ENCODE measurements around the gene METTL17. TPM values are rescaled to one million over a fixed set of nuclear protein-coding genes. Genes with fewer than 3 reads are reported as not detected.

The METTL17 gene
- total RNA-seq, 1 donor from 2014 or later: 63.5 TPM

- TF ChIP-seq, protein P1, sequence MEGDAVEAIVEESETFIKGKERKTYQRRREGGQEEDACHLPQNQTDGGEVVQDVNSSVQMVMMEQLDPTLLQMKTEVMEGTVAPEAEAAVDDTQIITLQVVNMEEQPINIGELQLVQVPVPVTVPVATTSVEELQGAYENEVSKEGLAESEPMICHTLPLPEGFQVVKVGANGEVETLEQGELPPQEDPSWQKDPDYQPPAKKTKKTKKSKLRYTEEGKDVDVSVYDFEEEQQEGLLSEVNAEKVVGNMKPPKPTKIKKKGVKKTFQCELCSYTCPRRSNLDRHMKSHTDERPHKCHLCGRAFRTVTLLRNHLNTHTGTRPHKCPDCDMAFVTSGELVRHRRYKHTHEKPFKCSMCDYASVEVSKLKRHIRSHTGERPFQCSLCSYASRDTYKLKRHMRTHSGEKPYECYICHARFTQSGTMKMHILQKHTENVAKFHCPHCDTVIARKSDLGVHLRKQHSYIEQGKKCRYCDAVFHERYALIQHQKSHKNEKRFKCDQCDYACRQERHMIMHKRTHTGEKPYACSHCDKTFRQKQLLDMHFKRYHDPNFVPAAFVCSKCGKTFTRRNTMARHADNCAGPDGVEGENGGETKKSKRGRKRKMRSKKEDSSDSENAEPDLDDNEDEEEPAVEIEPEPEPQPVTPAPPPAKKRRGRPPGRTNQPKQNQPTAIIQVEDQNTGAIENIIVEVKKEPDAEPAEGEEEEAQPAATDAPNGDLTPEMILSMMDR (conservative IDR thresholded peaks at IDR 0.05; ENCODE audit: low read depth, low read length): no peak
- no peak overlapping the region for H3K4me3 ChIP-seq (ENCODE audit: low read depth, low read length)
- DNase-seq (ENCODE audit: low read depth): no peak
Observed at GRCh38 chr14:21018781-21019180, 29.0 kb downstream of the METTL17 start.

DNA sequence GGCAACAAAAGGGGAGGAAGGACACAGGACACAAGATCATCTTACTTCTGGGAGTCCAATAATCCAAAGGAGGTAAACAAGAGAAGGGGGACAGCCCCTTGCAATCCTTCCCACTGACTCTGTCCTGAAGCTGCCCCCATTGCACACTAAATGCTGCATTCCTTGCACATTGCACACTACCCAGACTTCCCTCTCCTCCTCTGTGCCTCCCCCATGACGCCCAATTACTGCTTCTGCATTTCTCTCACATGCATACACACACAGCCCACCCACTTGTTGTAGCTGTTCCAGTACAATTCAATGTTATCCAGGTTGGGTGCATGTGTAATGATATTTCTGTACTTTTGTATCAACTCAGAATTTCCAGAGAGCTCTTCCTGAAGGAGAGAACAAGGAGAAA lies 29.6 kb downstream of the METTL17 start:
- H3K4me3 ChIP-seq (ENCODE audit: low read depth, low read length): no peak overlapping the region
- TF ChIP-seq, protein P1 (conservative IDR thresholded peaks at IDR 0.05; ENCODE audit: low read depth, low read length): no peak
- no peak for DNase-seq (ENCODE audit: low read depth)

DNA sequence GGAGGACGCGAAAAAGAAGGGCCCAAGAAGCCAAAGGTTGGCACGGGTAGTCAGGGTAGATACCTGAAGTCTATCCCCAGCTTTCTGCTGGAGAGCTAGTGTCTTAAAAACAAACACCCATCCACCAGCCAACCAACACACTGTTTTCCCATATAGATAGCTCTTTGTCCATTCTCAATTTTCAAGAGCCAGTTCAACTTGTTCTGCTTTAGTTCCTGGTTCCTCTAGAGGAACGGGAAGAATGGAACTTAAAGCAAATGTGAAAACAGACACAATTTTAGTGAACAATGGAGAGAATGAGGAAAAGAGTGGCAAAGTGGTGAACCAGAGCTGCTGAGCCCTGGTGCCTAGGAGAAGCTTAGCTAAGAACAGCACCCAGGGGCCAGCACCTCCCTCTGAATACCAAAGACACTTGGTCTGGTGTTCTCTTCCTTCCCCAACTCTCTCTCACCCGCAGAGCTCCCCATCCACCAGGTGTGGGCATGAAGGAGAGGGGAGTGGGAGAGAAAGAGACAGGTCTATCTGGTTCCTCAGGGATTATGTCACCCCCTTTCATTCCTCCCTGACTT lies 31.3 kb downstream of the METTL17 start:
- DNase-seq (ENCODE audit: low read depth): no peak
- TF ChIP-seq, protein P1 (conservative IDR thresholded peaks at IDR 0.05; ENCODE audit: low read depth, low read length): no peak
- H3K4me3 ChIP-seq (ENCODE audit: low read depth, low read length): no peak overlapping the region

GRCh38 chr14:21022686-21023085 lies 32.9 kb downstream of the METTL17 start:
- TF ChIP-seq, protein P1 (conservative IDR thresholded peaks at IDR 0.05; ENCODE audit: low read depth, low read length): no peak
- no peak overlapping the region for H3K4me3 ChIP-seq (ENCODE audit: low read depth, low read length)
- no peak for DNase-seq (ENCODE audit: low read depth)

GRCh38 chr14:21023174-21023573 lies 33.4 kb downstream of the METTL17 start:
- no peak for DNase-seq (ENCODE audit: low read depth)
- TF ChIP-seq, protein P1 (conservative IDR thresholded peaks at IDR 0.05; ENCODE audit: low read depth, low read length): no peak

DNA sequence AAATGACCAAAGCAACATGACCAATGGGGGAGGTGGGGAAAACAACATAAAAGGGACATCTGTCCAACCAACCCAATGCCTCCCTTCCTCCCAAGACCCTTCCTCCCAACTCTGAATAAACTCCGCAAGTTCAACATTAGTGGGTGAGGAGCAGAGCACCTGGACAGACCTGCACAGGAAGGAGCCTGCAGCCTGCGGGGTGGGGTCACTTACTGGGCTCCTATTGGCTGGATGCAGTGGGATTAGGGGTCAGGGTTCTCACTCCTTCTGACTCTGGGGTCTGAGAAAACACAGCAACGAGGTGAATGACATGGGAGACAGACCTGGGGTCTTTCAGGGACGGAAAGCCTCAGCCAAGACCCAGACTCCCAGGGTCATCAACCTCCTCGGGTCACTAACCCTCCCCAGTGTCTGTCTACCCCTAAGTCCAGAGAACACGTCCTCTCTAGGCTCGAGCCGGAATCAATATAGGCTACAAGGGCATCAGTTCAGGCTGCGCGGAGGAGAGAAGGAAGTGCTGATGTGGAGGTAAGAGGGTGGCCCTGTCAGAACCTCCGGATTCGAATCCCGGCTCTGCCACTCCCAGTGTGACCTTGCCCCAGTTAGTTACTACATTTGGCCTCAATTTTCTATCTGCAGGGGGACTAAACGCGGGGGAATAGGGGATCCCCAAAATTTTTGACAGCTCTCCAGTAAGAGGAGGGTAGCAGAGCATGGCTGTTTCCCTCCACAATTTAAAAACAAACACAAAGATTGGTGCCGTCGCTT lies 34.2 kb downstream of the METTL17 start:
- TF ChIP-seq, protein P1 (conservative IDR thresholded peaks at IDR 0.05; ENCODE audit: low read depth, low read length): no peak
- DNase-seq (ENCODE audit: low read depth): no peak
- H3K4me3 ChIP-seq (ENCODE audit: low read depth, low read length): peak overlapping the region; percentile 51

More at GRCh38 chr14:21023174-21023573, 33.4 kb downstream of the METTL17 start:
- no peak overlapping the region for H3K4me3 ChIP-seq (ENCODE audit: low read depth, low read length)
